Keratinocyte (primary cell): ENCODE measurements around the gene MLXIP.

Source experiments
- EZH2 ChIP-seq: IDR thresholded peaks from one replicate; pipeline ENCODE4 v1.6.1; 2012; ENCODE audit warnings: inconsistent platforms, mild to moderate bottlenecking, low read length, moderate library complexity
- TF ChIP-seq, protein P1 (sequence below), 3 experiments: IDR thresholded peaks in 1 of 3; conservative IDR thresholded peaks in 1 of 3; optimal IDR thresholded peaks in 1 of 3; 2 replicates in 2 of 3; 3 replicates in 1 of 3; pipeline versions ENCODE3 to v1.5.1; 2011; ENCODE audit warnings: low read length in 3 of 3, mild to moderate bottlenecking in 3 of 3, moderate library complexity in 2 of 3, control low read depth in 1 of 3, inconsistent platforms in 1 of 3; ENCODE audit not compliant: insufficient read depth in 2 of 3; ENCODE audit errors: extremely low read depth in 1 of 3

DNA sequence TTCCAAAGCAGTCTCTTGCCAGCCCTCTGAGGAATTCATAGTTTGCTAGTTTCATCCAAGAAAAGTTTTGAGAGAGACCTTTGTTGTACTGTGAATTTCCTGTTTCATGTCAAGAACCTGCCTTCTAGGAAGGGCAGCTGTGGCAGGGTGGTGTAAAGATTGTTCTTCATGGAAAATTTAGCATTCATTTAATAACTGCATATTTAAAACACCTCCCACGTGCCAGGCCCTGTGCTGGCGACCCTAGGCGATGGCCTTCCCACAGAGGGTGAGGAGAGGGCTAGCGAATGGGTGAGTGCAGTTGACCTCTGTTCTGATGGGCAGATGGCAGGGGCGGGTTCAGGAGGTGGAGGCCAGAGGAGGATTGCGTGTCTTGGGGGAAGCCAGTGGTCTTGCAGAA is 43.2 kb downstream of the MLXIP start:
- TF ChIP-seq, protein P1, sequence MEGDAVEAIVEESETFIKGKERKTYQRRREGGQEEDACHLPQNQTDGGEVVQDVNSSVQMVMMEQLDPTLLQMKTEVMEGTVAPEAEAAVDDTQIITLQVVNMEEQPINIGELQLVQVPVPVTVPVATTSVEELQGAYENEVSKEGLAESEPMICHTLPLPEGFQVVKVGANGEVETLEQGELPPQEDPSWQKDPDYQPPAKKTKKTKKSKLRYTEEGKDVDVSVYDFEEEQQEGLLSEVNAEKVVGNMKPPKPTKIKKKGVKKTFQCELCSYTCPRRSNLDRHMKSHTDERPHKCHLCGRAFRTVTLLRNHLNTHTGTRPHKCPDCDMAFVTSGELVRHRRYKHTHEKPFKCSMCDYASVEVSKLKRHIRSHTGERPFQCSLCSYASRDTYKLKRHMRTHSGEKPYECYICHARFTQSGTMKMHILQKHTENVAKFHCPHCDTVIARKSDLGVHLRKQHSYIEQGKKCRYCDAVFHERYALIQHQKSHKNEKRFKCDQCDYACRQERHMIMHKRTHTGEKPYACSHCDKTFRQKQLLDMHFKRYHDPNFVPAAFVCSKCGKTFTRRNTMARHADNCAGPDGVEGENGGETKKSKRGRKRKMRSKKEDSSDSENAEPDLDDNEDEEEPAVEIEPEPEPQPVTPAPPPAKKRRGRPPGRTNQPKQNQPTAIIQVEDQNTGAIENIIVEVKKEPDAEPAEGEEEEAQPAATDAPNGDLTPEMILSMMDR (optimal IDR thresholded peaks at IDR 0.05 in 1 of 3, IDR thresholded peaks at IDR 0.05 in 1 of 3, conservative IDR thresholded peaks at IDR 0.05 in 1 of 3; ENCODE audit: extremely low read depth in 1 of 3, insufficient read depth in 2 of 3, low read length in 3 of 3): no peak
- TF ChIP-seq EZH2: no peak
